Glutamatergic neuron (in vitro differentiated cells): ENCODE data around the gene MAML2. TPM values are rescaled to one million over a fixed set of nuclear protein-coding genes. Genes with fewer than 3 reads are reported as not detected.

Experiments
- DNase-seq: peaks from one replicate; pipeline ENCODE4 v3.0.0; 2022
- H3K27ac Mint-ChIP-seq: one replicate; pipeline ENCODE4 v1.8.0; 2020; ENCODE audit warnings: mild to moderate bottlenecking, mixed read lengths, inconsistent platforms; ENCODE audit not compliant: unreplicated experiment
- H3K27me3 Mint-ChIP-seq: one replicate; pipeline ENCODE4 v1.8.0; 2020; ENCODE audit warnings: mild to moderate bottlenecking, moderate library complexity, mixed read lengths, inconsistent platforms; ENCODE audit not compliant: unreplicated experiment
- H3K36me3 Mint-ChIP-seq: one replicate; pipeline ENCODE4 v1.8.0; 2020; ENCODE audit warnings: mild to moderate bottlenecking, mixed read lengths, inconsistent platforms; ENCODE audit not compliant: unreplicated experiment
- H3K4me1 Mint-ChIP-seq: one replicate; pipeline ENCODE4 v1.8.0; 2020; ENCODE audit warnings: mild to moderate bottlenecking, low read depth, mixed read lengths, inconsistent platforms; ENCODE audit not compliant: unreplicated experiment
- H3K4me3 Mint-ChIP-seq: one replicate; pipeline ENCODE4 v1.8.0; 2020; ENCODE audit warnings: mild to moderate bottlenecking, mixed read lengths, inconsistent platforms; ENCODE audit not compliant: unreplicated experiment
- H3K9me3 Mint-ChIP-seq: one replicate; pipeline ENCODE4 v1.8.0; 2020; ENCODE audit warnings: mild to moderate bottlenecking, moderate library complexity, mixed read lengths, inconsistent platforms; ENCODE audit not compliant: unreplicated experiment
- CTCF ChIP-seq: fragments of 200-600 bp; sonication (generic); IDR thresholded peaks from one replicate; pipeline ENCODE4 v1.5.0; 2021; ENCODE audit not compliant: partially characterized antibody, unreplicated experiment
- total RNA-seq: library from RNA; stranded (reverse); fragmentation: NEBNext Ultra II Directional; extraction: Animal tissue kit (Norgen Biotek cat#: 25700); gene quantifications from one replicate; pipeline ENCODE4 v1.2.1, GENCODE V29; 2021; ENCODE audit not compliant: unreplicated experiment

MAML2 gene
- total RNA-seq, 1 donor from 2014 or later, result 2.1 TPM

GRCh38 chr11:96004862-96005261 lies 338.1 kb downstream of the MAML2 start:
- DNase-seq, result no peak
- Mint-ChIP-seq H3K4me1 (no peaks in the 10 kb centered on the region), H3K27ac (no peak overlapping the region), H3K9me3 (no peaks in the 10 kb centered on the region), H3K4me3 (no peak overlapping the region), H3K27me3 (no peaks in the 10 kb centered on the region), H3K36me3 (no peaks in the 10 kb centered on the region)
- no peak for TF ChIP-seq CTCF

- no peaks in the 10 kb centered on the region for H3K27me3 Mint-ChIP-seq
- no peaks in the 10 kb centered on the region for H3K36me3 Mint-ChIP-seq
- H3K4me3 Mint-ChIP-seq, result no peak overlapping the region
- H3K9me3 Mint-ChIP-seq, result no peaks in the 10 kb centered on the region
- no peak overlapping the region for H3K27ac Mint-ChIP-seq
- DNase-seq, result no peak
- H3K4me1 Mint-ChIP-seq, result no peaks in the 10 kb centered on the region
- no peak for TF ChIP-seq CTCF
Measured at GRCh38 chr11:96002754-96003290, 340.2 kb downstream of the MAML2 start.

GRCh38 chr11:96002339-96002738 lies 340.7 kb downstream of the MAML2 start:
- Mint-ChIP-seq H3K9me3 (no peaks in the 10 kb centered on the region), H3K27me3 (no peaks in the 10 kb centered on the region), H3K27ac (no peak overlapping the region), H3K36me3 (no peaks in the 10 kb centered on the region), H3K4me1 (no peaks in the 10 kb centered on the region), H3K4me3 (no peak overlapping the region)
- no peak for DNase-seq
- TF ChIP-seq CTCF, result no peak

GRCh38 chr11:96001037-96001436 lies 342.0 kb downstream of the MAML2 start:
- TF ChIP-seq CTCF, result no peak
- Mint-ChIP-seq H3K4me1 (no peaks in the 10 kb centered on the region), H3K27ac (no peak overlapping the region), H3K36me3 (no peaks in the 10 kb centered on the region), H3K27me3 (no peaks in the 10 kb centered on the region), H3K4me3 (no peak overlapping the region), H3K9me3 (no peaks in the 10 kb centered on the region)
- no peak for DNase-seq

GRCh38 chr11:95999711-96000406 lies 343.1 kb downstream of the MAML2 start:
- Mint-ChIP-seq H3K27ac (no peak overlapping the region), H3K4me3 (no peak overlapping the region), H3K9me3 (no peaks in the 10 kb centered on the region), H3K4me1 (no peaks in the 10 kb centered on the region), H3K27me3 (no peaks in the 10 kb centered on the region), H3K36me3 (no peaks in the 10 kb centered on the region)
- no peak for TF ChIP-seq CTCF
- no peak for DNase-seq
